CD4-positive, alpha-beta T cell treated with Interferon gamma for 1 hour (primary cell): ENCODE measurements around the gene GGA2.
"Not testable (repeated sequence)": the region's sequence is repeated elsewhere in the genome, so short reads cannot be mapped to it uniquely, and the experiment has no call there.

Experiments
- DNase-seq: peaks from one replicate; pipeline ENCODE4 v3.0.0-alpha.2; 2020

GGA2 gene, protein sequence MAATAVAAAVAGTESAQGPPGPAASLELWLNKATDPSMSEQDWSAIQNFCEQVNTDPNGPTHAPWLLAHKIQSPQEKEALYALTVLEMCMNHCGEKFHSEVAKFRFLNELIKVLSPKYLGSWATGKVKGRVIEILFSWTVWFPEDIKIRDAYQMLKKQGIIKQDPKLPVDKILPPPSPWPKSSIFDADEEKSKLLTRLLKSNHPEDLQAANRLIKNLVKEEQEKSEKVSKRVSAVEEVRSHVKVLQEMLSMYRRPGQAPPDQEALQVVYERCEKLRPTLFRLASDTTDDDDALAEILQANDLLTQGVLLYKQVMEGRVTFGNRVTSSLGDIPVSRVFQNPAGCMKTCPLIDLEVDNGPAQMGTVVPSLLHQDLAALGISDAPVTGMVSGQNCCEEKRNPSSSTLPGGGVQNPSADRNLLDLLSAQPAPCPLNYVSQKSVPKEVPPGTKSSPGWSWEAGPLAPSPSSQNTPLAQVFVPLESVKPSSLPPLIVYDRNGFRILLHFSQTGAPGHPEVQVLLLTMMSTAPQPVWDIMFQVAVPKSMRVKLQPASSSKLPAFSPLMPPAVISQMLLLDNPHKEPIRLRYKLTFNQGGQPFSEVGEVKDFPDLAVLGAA

DNA sequence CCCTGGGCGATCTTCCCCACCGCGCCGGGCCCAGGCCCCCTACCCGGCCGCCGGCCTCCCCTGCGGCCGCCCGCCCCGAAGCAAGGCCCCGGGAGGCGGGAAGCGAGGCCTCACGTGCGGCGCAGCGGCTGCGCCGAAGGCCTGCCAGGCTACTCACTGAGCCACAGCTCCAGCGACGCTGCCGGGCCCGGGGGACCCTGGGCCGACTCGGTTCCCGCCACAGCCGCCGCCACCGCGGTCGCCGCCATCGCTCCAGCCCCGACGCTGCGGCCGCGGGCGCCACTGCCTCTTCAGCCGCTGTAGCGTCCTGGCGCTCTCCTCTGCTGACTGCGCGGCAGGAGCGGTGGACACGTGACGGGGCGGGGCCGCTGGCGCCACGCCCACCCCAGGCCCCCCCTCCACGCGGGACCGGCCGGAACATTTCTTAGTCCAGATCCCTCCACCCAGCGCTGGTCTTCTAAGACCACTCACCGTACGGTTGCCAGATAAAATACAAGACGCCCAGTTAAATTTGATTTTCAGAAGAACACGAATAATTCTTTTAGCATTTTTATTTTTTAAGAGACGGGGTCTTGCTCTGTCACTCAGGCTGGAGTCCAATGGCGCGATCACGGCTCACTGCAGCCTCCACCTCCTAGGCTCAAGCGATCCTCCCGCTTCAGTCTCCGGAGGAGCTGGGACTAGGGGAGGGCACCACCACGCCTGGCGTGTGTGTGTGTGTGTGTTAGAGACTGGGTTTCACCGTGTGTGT lies at the start of gene GGA2:
Gene GGA2, minus strand, starts transcription at position 331 of the 751 bp plus-strand sequence. Its CDS starts 83 bp downstream, at position 248.
- peak; percentile 80 for DNase-seq

DNA sequence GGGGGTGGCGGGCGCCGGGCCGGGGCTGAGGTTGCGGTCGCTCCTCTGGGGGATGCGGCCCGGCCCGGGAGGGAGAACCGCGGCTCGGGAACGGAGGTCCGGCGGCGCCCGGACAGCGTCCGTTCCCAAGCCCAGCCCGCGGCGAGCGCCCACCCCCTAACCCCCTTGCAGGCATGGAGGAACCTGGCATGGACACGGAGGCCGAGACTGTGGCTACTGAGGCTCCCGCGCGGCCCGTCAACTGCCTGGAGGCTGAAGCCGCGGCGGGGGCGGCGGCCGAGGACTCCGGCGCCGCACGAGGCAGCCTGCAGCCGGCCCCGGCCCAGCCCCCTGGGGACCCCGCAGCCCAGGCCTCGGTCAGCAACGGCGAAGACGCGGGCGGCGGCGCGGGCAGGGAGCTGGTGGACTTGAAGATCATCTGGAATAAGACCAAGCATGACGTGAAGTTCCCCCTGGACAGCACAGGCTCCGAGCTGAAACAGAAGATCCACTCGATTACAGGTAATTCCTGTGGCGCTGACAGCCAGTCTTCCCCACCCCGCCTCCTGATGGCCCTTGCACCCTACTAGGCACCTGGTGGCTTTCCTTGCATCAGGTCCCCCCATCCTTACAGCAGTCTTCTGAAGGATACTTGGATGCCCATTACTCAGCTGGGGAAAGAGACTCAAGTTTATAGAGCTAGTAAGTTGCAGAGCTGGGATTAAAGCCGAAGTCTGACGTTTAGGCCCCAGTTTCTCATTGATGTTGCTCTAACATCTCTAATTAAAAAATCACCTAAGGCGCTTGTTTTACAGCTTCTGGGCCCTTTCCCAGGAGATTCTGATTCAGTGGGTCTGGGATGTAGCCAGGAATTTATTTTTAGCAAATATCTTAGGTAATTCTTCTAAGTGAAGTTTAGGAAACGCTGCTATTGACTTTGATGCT lies 47.7 kb upstream of the GGA2 start:
- no peak for DNase-seq

DNA sequence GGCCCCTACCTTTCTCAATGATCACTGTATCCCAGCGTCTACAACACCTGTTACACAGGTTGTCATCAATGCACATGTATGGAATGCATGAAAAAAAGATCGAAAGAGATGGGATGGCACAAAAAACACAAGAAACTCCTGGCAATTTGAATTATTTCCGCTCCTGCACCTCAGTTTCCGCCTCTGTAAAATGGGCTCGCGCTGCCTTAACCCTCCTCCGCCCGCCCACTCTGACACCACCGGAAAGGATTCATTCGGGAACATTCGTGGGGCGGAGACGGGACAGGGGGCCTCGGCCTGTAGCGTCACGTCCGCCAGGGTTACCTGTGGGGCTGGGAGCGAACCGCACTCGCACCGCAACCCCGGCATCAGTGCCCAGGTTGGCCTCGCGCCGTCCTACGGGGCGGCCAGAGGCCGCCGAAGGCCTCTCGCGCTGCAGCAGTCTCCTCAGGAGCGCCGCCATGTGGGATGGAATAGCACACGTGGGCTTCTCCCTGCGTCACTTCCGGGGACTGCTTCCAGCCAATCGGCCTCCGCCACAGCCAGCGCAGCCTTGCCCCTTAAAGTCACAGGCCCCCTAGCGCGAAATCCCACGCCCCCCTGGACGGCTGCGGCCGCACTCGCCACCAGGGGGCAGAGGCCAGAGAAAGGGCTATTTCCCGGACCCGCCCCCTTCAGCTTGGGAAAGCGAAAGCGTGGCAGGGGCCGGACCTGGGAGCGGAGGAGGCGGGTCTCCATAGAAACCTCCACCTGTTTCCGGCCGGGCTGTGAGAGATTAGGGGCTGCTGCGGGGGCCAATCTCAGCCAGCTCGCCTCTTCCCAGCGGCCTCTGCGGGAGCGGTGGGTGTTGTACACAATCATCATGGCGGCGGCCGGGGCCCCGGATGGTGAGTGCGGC lies 46.8 kb upstream of the GGA2 start, which contains the start of the genes EARS2 and UBFD1:
Gene EARS2, minus strand, starts transcription at position 470 of the 898 bp plus-strand sequence. Its CDS starts 7 bp downstream, at position 463.
Gene UBFD1, plus strand, starts transcription at position 847 of the 898 bp plus-strand sequence. Its CDS starts 16 bp downstream, at position 863.
- peak; percentile 96 for DNase-seq

DNA sequence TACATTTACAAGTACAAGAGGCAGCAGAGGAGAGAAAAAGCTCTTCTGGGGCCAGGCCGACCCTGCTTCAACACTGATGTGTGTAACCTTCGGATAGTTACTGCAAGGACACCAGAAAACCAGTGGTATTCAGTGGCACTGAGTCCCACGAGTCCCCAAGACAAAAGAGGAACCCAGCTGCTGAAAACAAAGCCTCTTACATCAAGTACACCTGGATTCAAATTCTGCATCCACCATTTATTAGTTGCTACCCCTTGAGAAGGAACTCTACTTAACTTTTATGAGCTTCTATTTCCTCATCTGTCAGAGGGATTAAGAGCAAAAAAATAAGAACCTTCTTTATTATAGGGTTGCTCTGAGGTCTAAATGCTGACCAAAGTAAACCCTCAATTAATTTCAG lies 44.2 kb upstream of the GGA2 start:
- DNase-seq, result no peak

DNA sequence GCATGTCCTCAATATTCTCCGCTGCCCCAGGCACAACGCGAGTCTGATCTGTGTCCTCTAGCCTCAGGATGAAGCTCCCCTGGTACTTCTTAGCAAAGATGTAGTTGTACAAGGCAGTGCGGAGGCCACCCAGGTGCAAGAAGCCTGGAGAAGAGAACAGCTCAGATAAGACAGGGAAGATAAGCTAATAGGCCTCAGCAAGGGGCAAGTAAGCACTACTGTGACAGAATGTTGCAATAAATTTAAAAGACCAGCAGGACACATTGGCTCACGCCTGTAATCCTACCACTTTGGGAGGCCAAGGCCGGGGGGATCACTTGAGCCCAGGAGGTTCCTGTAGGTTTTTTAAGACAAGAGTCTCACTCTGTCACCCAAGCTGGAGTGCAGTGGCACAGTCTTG lies 41.9 kb upstream of the GGA2 start:
- no peak for DNase-seq

DNA sequence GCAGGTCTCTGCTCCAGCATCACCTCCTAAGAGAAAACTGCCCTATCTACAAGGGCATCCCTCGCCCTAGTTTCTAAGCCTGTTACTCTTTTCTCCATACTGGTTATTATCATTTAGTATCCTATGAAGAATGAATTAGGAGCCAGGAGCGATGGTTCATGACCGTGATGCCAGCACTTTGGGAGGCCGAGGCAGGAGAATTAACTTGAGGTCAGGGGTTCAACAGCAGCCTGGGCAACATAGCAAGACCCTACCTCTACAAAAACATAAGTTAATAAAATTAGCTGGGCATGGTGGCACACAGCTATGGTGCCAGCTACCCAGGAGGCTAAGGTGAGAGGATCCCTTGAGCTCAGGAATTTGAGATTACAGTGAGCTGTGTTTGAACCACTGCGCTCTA lies 39.6 kb upstream of the GGA2 start:
- DNase-seq, result no peak

DNA sequence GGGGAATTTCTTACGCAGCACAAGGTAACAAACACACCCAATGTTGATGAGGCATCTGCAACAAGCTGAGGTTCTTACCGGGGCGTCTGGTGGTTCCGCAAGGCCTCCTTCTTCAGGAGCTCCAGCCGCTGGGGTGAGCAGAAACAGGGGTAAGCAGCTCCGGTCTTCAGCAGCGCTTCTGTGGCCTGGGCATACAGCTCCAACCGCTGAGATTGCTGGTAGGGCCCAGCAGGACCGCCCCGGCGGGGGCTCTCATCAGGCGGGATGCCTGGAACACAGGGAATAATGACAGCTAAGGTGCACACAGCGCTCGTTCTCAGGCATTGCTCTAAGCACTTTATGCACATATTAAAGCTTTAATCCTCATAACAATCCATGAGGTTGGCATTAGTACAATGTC lies 34.1 kb upstream of the GGA2 start:
- no peak for DNase-seq

DNA sequence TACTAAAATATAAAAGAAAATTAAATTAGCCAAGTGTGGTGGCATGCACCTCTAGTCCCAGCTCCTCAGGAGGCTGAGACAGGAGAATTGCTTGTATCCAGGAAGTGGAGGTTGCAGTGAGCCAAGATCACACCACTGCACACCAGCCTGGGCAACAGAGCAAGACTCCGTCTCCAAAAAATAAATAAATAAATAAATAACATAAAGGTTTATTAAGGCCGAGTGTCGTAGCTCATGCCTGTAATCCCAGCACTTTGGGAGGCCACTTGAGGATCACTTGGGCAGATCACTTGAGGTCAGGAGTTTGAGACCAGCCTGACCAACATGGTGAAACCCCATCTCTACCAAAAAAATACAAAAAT lies 30.5 kb upstream of the GGA2 start:
- not testable (repeated sequence) for DNase-seq

DNA sequence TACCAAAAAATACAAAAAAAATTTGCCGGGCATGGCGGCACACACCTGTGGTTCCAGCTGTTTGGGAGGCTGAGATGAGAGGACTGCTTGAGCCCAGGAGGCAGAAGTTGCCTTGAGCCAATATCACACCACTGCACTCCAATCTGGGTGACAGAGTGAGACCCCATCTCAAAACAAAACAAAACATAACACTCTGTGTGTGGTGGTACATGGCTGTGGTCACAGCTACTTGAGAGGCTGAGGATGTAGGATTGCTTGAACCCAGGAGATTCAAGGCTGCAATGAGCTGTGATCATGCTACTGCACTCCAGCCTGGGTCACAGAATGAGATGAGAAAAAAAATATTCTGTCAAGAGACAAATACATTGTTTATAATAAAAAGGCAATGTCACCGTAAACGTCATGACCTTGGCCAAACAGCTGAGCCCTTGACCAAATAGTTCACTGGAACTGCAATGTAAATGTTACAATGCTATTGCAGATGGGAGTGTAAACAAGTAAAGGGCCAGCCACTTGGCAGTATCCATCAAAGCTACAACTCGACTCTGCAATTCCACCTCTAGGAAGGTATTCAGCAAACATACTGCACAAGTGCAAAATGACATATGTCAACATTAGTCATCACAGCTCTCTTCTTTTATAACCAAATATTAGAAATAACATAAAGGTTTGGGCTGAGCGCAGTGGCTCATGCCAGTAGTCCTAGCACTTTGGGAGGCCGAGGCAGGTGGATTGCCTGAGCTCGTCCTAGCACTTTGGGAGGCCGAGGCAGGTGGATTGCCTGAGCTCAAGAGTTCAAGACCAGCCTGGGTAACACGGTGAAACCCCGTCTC lies 29.9 kb upstream of the GGA2 start:
- DNase-seq, result no peak

DNA sequence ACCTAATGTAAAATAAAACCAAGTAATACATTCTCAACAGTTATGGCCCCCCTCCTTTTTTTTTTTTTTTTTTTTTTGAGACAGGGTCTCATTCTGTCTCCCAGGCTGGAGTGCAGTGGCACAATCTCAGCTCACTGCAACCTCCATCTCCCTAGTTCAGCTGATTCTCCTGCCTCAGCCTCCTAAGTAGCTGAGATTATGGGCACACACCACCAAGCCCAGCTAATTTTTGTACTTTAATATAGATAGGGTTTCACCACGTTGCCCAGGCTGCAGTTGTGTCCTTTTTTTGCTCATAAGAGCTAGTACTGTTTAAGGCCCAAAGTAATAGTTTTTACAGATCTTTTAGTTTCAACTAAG lies 28.6 kb upstream of the GGA2 start:
- DNase-seq, result no peak

DNA sequence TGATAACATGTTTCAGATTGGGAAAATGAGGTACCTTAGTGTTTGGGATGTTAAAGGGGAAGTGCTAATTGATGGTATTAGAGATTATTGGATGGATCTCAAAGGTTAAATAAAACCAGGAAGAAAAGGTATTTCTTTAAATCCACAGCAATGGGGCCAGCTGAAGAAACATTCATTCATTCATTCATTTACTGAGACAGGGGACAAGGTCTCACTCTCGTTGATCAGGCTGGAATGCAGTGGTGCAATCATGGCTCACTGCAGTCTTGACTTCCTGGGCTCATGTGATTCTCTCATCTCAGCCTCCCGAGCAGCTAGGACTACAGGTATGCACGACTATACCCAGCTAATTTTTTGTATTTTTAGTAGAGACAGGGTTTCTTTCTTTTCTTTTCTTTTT lies 27.1 kb upstream of the GGA2 start:
- DNase-seq, result no peak

DNA sequence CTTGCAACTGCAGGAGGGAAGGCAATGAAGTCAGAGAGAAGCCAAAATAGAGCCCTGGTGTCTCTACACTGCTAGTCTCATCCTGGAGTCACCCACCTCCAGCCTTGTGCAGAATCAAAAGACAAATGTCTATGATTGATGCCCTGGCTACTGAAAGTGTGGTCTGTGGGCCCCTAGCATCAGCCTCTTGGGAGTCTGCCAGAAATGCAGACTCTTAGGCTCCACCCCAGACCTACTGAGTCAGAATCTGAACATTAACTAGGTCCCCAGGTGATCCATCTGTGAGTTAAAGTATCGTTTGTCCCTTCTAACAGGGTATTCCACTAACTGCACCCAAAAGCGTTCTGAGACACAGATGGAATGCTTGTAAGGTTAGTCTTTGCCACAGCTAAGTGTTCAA lies 25.6 kb upstream of the GGA2 start:
- no peak for DNase-seq

DNA sequence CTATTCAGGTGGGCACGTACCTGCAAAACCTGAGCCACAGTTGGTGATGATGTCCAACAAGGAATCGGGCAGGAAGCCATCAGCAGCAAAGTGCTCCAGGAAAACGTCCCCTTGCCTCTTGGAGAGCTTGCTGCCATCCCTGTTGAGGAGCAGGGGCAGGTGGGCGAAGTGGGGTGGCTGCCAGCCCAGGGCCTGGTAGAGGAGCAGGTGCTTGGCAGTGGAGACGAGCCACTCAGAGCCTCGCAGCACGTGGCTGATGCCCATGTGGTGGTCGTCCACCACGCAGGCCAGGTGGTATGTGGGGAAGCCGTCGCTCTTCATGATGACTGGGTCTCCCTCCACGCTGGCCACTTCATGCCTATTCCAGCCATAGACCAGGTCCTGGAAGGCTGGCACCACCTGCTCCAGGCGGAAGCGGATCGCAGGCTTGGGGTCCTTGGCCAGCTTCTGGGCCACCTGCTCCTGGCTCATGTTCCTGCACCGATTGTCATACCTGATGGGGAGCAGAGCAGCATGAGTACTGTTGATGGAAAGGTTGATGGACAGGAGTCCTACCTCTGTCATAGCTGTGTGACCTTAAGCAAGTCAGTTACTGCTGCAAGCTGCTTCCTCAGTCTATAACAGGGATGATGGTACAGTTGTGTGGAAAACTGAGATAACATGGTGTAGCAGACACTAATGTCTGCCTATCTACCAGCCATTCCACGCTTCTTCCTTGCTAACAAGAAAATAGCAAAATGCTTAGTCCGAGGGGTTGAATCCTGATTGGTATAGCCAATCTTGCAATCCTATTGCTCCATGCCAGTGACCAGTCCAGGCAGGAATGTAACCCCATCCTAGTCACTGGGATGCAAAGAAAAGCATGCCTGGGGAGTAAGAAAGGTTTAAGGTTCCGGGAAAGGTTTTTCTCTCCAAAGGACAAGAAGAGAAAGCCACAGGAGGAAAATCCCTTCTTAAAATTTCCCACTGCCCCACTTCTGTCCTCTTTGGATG lies 24.9 kb upstream of the GGA2 start:
- DNase-seq, result no peak

DNA sequence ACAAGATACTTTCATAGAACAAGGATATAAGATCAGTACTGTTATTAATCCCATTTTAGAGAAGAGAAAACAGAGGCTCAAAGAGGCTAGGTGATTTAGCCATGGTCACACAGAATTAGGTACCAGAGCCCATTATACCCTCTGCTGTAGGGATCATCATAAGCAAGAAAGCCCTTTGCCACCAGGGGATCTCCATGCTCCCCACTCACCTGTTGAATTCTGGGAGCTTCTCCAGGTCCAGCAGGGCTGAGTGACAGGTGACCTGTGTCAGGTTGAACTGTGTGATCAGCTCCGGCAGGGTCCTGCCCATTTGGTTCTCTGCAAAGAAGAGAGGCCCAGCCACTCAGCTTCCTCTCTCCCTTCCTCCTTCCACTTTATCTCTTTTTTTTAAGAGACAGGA lies 22.2 kb upstream of the GGA2 start:
- no peak for DNase-seq

DNA sequence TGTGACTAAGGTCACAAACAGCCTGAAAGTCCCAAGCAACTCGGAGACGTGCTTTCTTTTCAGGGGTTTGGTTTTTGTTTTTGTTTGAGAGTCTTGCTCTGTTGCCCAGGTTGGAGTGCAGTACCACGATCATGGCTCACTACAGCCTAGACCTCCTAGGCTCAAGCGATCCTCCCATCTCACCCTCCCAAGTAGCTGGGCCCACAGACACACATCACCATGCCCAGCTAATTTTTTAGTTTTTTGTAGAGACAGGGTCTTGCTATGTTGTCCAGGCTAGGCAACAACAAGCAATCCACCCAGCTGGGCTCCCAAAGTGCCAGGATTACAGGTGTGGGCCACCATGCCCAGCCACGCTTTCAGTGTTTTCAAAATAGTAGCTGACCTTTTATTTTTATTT lies 19.8 kb upstream of the GGA2 start:
- no peak for DNase-seq

DNA sequence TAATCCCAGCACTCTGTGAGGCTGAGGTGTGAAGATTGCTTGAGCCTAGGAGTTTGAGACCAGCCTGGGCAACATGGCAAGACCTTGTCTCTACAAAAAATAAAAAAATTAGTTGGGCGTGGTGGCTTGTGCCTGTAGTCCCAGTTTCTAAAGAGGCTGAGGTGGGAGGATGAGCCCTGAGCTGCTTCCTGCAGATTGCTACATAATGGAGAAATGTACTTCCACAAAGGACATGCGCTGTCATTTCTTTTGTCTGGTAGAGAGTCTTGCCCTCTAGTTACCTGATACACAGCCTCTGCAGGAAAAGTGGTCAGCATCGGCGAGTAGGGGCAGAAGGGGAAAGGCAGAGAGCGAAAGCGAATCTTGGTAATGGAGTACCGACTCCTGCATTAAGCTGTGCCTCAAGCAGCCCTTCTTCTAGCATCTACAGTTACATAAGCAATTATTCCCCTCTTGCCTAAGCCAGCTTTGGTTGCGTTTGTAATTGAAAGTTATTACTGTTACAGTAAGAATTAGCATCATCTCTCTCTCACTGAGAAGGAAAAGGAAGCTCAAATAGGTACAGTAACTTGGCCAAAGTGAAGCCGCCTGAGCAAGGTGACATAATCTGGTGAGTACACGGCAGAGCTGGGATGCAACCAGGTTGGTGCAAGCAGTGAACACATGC lies 18.5 kb upstream of the GGA2 start:
- no peak for DNase-seq

DNA sequence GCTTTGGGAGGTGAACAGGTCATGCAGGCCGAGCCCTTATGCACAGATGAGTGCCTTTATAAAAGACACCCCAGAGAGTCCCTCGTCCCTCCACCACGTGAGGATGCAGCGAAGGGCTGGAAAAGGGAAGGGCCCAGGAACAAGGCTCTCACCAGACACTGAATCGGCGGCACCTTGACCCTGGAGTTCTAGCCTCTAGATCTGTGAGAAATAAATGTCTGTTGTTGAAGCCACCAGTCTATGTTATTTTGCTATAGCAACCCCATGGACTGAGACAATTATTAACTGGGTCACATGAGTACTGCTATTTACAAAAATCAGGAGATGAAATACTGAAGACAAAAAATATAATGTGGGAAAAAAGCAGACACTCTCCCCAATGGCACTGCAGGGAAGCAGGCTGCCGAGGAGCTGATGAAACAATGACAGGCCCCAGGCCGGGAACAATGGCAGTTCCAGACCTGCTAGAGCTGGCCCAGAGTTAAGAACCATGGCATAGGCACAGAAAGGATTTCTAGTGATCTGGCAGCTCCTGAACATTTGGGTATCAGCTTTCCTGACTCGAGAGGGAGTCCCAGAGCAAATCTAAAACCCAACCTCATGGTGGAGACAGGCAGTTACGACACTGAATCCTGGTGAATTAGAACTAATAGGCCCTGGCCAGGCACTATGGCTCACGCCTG lies 17.8 kb upstream of the GGA2 start:
- no peak for DNase-seq

DNA sequence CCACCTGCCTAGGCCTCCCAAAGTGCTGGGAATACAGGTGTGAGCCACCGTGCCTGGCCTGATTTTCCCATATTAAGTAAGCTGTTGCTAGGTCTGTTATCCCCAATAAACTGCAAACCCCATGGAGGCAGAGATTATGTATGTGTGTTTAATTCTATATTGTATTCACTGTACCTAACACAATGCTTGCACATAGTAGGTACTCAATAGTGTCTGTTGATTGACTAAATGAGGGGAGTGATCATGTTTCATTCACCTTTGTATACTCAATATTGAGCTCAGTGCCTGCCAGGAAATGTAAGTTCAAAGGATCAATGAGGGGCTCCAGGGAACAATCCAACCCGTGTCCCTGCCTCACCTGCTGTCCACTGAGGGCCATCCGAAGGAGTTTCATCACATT lies 14.6 kb upstream of the GGA2 start:
- DNase-seq, result no peak
